ENCODE measurements around the gene ATP6V0D1.
A peak's percentile ranks its signal among the peaks of the same experiment; 100 is the strongest.
"Not testable (repeated sequence)": the region's sequence is repeated elsewhere in the genome, so short reads cannot be mapped to it uniquely, and the experiment has no call there.

The ATP6V0D1 gene

DNA sequence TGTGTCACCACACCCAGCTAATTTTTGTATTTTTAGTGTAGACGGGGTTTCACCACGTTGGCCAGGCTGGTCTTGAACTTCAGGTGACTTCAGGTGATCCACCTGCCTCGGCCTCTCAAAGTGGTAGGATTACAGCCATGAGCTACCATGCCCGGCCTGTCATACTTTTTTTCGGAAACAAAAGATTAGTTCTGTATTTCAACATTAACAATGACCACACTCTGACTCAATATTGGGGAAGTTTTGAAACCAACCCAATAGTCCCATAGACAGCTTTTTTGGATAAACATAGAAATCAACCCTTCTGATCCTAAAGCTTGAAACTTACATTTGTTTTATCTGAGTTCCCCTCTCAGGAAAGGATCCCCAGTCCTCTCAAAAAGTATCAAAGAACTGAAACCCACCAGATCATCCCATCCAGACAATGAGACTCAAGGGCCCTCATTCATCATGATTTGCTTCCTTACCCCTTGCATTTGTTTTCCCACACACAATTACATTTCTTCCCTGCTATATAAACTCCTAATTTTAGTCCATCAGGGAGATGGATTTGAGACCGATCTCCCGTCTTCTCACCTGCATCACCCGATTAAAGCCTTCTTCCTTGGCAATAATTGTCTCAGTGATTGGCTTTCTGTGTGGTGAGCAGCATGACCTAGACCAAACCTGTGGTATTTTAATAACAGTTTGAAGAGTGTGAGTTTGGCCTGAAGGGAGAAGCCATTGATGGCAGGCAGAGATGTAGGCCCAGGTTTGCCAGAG lies 9.6 kb upstream of the ATP6V0D1 start:
- no peak overlapping the region for H2AFZ ChIP-seq (ENCODE audit: low read depth, low read length)
- H4K20me1 ChIP-seq (ENCODE audit: insufficient read depth, low read length): no peaks in the 10 kb centered on the region
- H3K9me3 ChIP-seq (ENCODE audit: insufficient read depth, low read length): 0 out of 2 replicates have a peak, but pooled peaks cover 4% of the 10 kb centered on the region
- no peak overlapping the region for H3K27ac ChIP-seq (ENCODE audit: low read length)
- H3K4me1 ChIP-seq (ENCODE audit: low read length): peaks cover 21% of the 10 kb centered on the region
- peaks cover 17% of the 10 kb centered on the region for H3K36me3 ChIP-seq (replicated peaks; ENCODE audit: low read depth, low read length)
- H3K9ac ChIP-seq (ENCODE audit: low read length): no peak overlapping the region
- TF ChIP-seq EZH2phosphoT487 (IDR thresholded peaks at IDR 0.05; ENCODE audit: low read depth): no peak
- TF ChIP-seq, protein P1, sequence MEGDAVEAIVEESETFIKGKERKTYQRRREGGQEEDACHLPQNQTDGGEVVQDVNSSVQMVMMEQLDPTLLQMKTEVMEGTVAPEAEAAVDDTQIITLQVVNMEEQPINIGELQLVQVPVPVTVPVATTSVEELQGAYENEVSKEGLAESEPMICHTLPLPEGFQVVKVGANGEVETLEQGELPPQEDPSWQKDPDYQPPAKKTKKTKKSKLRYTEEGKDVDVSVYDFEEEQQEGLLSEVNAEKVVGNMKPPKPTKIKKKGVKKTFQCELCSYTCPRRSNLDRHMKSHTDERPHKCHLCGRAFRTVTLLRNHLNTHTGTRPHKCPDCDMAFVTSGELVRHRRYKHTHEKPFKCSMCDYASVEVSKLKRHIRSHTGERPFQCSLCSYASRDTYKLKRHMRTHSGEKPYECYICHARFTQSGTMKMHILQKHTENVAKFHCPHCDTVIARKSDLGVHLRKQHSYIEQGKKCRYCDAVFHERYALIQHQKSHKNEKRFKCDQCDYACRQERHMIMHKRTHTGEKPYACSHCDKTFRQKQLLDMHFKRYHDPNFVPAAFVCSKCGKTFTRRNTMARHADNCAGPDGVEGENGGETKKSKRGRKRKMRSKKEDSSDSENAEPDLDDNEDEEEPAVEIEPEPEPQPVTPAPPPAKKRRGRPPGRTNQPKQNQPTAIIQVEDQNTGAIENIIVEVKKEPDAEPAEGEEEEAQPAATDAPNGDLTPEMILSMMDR (IDR thresholded peaks at IDR 0.05; ENCODE audit: low read depth, low read length): no peak
- no peaks in the 10 kb centered on the region for H3K79me2 ChIP-seq (ENCODE audit: low read length)
- H3K27me3 ChIP-seq (ENCODE audit: low read depth, low read length): no peaks in the 10 kb centered on the region
- no peak overlapping the region for H3K4me3 ChIP-seq (ENCODE audit: low read length)
- H3K4me2 ChIP-seq (ENCODE audit: low read length): no peak overlapping the region

DNA sequence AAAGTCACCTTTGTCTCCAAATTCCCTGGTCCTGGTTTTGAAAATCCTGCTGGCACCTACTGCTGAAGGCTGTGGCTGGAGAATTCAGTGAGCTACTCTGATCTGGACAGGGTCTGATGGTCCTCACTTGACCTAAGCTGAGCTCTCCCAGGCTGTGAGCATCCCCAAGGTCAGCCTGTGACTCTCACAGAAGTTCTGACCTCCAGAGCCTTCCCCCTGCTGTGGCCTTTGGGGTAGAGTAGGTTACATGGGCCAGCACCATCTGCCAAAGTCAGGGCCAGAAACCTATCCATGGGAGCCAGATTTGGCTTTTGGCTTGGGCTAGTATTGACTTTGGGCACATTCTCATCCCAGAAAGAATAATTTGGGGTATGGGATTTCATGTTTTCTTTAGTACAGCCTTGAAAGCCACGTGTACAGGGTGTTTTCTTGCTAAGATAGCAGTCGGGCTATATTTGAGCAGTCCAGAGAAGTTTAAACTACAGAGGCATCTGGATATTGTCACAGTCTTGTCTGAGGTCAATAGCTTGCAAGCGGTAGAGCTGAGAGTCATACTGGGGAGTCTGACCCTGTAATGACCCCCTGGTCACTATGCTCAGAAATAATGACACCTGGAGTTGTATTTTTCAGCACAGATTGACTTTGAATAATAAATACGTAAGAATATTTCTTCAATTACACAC lies 8.6 kb upstream of the ATP6V0D1 start:
- no peaks in the 10 kb centered on the region for H3K79me2 ChIP-seq (ENCODE audit: low read length)
- peak overlapping the region; percentile 79 for H3K27ac ChIP-seq (ENCODE audit: low read length)
- peaks cover 21% of the 10 kb centered on the region for H3K4me1 ChIP-seq (ENCODE audit: low read length)
- H4K20me1 ChIP-seq (ENCODE audit: insufficient read depth, low read length): no peaks in the 10 kb centered on the region
- peak overlapping the region; percentile 25 for H3K4me2 ChIP-seq (ENCODE audit: low read length)
- H3K9me3 ChIP-seq (ENCODE audit: insufficient read depth, low read length): 0 out of 2 replicates have a peak, but pooled peaks cover 4% of the 10 kb centered on the region
- H3K4me3 ChIP-seq (ENCODE audit: low read length): no peak overlapping the region
- no peak for TF ChIP-seq EZH2phosphoT487 (IDR thresholded peaks at IDR 0.05; ENCODE audit: low read depth)
- H3K27me3 ChIP-seq (ENCODE audit: low read depth, low read length): no peaks in the 10 kb centered on the region
- H2AFZ ChIP-seq (ENCODE audit: low read depth, low read length): no peak overlapping the region
- peaks cover 23% of the 10 kb centered on the region for H3K36me3 ChIP-seq (replicated peaks; ENCODE audit: low read depth, low read length)
- H3K9ac ChIP-seq (ENCODE audit: low read length): peak overlapping the region; percentile 26; the same call in 1 of the 2 replicates

DNA sequence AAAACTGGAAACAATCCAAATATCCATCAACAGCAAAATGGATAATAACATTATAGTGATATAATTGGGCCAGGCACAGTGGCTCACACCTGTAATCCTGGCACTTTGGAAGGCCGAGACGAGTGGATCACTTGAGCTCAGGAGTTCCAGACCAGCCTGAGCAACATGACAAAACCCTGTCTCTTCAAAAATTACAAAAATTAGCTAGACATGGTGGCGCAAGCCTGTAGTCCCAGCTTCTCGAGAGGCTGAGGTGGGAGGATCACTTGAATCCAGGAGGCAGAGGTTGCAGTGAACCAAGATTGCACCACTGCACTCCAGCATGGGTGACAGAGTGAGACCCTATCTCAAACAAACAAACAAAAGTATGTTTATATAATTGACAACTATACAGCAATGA lies 6.6 kb upstream of the ATP6V0D1 start:
- not testable (repeated sequence) for H3K4me3 ChIP-seq (ENCODE audit: low read length); H3K9ac ChIP-seq (ENCODE audit: low read length); H3K27ac ChIP-seq (ENCODE audit: low read length); H4K20me1 ChIP-seq (ENCODE audit: insufficient read depth, low read length); H3K4me2 ChIP-seq (ENCODE audit: low read length); H2AFZ ChIP-seq (ENCODE audit: low read depth, low read length); H3K9me3 ChIP-seq (ENCODE audit: insufficient read depth, low read length); H3K27me3 ChIP-seq (ENCODE audit: low read depth, low read length)
- Histone ChIP-seq H3K4me1 (ENCODE audit: low read length) (peaks cover 24% of the 10 kb centered on the region), H3K36me3 (replicated peaks; ENCODE audit: low read depth, low read length) (peaks cover 28% of the 10 kb centered on the region), H3K79me2 (ENCODE audit: low read length) (peaks cover 11% of the 10 kb centered on the region)

DNA sequence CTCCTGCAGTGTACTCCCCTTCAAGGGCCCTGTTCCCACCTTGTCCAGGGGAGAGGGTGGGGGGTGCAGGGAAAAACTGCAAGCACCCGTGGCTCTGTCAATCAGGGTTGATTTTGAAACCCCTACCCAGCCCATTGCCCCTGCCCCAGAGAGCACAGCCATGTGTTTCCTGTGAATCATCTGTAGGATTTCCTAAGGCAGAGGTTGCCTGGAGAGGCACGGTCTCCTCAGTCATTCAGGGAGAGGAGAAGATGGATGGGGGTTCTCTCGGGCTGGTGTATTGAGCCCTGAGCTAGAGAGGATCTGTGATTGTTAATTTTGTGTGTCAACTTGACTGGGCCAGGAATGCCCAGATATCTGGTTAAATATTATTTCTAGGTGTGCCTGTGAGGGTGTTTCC lies 5.8 kb upstream of the ATP6V0D1 start:
- Histone ChIP-seq H3K79me2 (ENCODE audit: low read length) (peaks cover 18% of the 10 kb centered on the region), H4K20me1 (ENCODE audit: insufficient read depth, low read length) (no peaks in the 10 kb centered on the region), H3K27ac (ENCODE audit: low read length) (no peak overlapping the region), H3K4me2 (ENCODE audit: low read length) (no peak overlapping the region), H2AFZ (ENCODE audit: low read depth, low read length) (no peak overlapping the region), H3K27me3 (ENCODE audit: low read depth, low read length) (no peaks in the 10 kb centered on the region), H3K4me3 (ENCODE audit: low read length) (no peak overlapping the region), H3K36me3 (replicated peaks; ENCODE audit: low read depth, low read length) (peaks cover 30% of the 10 kb centered on the region), H3K9ac (ENCODE audit: low read length) (no peak overlapping the region), H3K9me3 (ENCODE audit: insufficient read depth, low read length) (0 out of 2 replicates have a peak, but pooled peaks cover 4% of the 10 kb centered on the region), H3K4me1 (ENCODE audit: low read length) (peaks cover 31% of the 10 kb centered on the region)
- TF ChIP-seq, protein P1 (IDR thresholded peaks at IDR 0.05; ENCODE audit: low read depth, low read length): no peak
- TF ChIP-seq EZH2phosphoT487 (IDR thresholded peaks at IDR 0.05; ENCODE audit: low read depth): no peak

Data from OCI-LY3 (cell line).